Measurements from ENCODE around the gene FAF2. TPM values are rescaled to one million over a fixed set of nuclear protein-coding genes. Genes with fewer than 3 reads are reported as not detected.

Gene FAF2
- total and polyA plus RNA-seq, 3 donors from 2014 or later, result 53.9 to 57.6 (median 55.0) TPM

- no peaks in the 10 kb centered on the region for H3K36me3 ChIP-seq (ENCODE audit: low read depth, missing control alignments)
- TF ChIP-seq CTCF (IDR thresholded peaks at IDR 0.05) (no peak), POLR2A (IDR thresholded peaks at IDR 0.05) (no peak)
- intact Hi-C loops (cut with DNase I; ENCODE audit: low total_unique reads), result loop anchor here (10.0 kb wide), 1 partner anchor 125 kb away; the partner anchor contains the start of gene RNF44
Measured at GRCh38 chr5:176409765-176410164, 38.4 kb upstream of the FAF2 start.

GRCh38 chr5:176410486-176411180, 37.6 kb upstream of the FAF2 start:
- H3K4me1 ChIP-seq, result peaks cover 34% of the 10 kb centered on the region
- no peaks in the 10 kb centered on the region for H3K27me3 ChIP-seq
- H3K27ac ChIP-seq, result no peak overlapping the region
- no peaks in the 10 kb centered on the region for H3K36me3 ChIP-seq (ENCODE audit: low read depth, missing control alignments)
- H3K9me3 ChIP-seq, result no peaks in the 10 kb centered on the region
- WGBS, 2 donors, result 94 to 97% methylated on average over 3 to 5 of the region's 5 CpGs
- intact Hi-C loops (cut with DNase I; ENCODE audit: low total_unique reads), result loop anchor here (10.0 kb wide), 1 partner anchor 124 kb away; the partner anchor contains the start of gene RNF44
- no peak overlapping the region for H3K4me3 ChIP-seq
- DNase-seq, result no peak
- TF ChIP-seq POLR2A (IDR thresholded peaks at IDR 0.05) (no peak), CTCF (IDR thresholded peaks at IDR 0.05) (no peak)

More at GRCh38 chr5:176409765-176410164, 38.4 kb upstream of the FAF2 start:
- Histone ChIP-seq H3K4me3 (no peak overlapping the region), H3K27ac (no peak overlapping the region), H3K27me3 (no peaks in the 10 kb centered on the region), H3K4me1 (peaks cover 25% of the 10 kb centered on the region), H3K9me3 (no peaks in the 10 kb centered on the region)
- 93 to 97% methylated on average over 4 of the region's 4 CpGs for WGBS, 2 donors
- no peak for DNase-seq

- 72 to 80% methylated on average over 10 of the region's 10 CpGs for WGBS, 2 donors
- no peaks in the 10 kb centered on the region for H3K9me3 ChIP-seq
- no peak overlapping the region for H3K4me3 ChIP-seq
- no peak for DNase-seq
- intact Hi-C loops (cut with DNase I; ENCODE audit: low total_unique reads), result loop anchor here (10.0 kb wide), 1 partner anchor 122 kb away; the partner anchor contains the start of gene RNF44
- TF ChIP-seq CTCF (IDR thresholded peaks at IDR 0.05) (no peak), POLR2A (IDR thresholded peaks at IDR 0.05) (no peak)
- H3K27ac ChIP-seq, result peak overlapping the region; percentile 21 to 36
- no peaks in the 10 kb centered on the region for H3K36me3 ChIP-seq (ENCODE audit: low read depth, missing control alignments)
- peaks cover 34% of the 10 kb centered on the region for H3K4me1 ChIP-seq
- no peaks in the 10 kb centered on the region for H3K27me3 ChIP-seq
Measured at GRCh38 chr5:176412517-176413254, 35.5 kb upstream of the FAF2 start.

GRCh38 chr5:176413255-176413565, 35.0 kb upstream of the FAF2 start:
- Histone ChIP-seq H3K4me1 (peaks cover 34% of the 10 kb centered on the region), H3K4me3 (no peak overlapping the region), H3K36me3 (ENCODE audit: low read depth, missing control alignments) (no peaks in the 10 kb centered on the region), H3K27me3 (no peaks in the 10 kb centered on the region), H3K27ac (peak overlapping the region; percentile 21 to 36), H3K9me3 (no peaks in the 10 kb centered on the region)
- no peak for TF ChIP-seq CTCF (IDR thresholded peaks at IDR 0.05)
- TF ChIP-seq POLR2A (IDR thresholded peaks at IDR 0.05), result no peak
- 35 to 43% methylated on average over 2 of the region's 2 CpGs for WGBS, 2 donors
- intact Hi-C loops (cut with DNase I; ENCODE audit: low total_unique reads), result loop anchor here (10.0 kb wide), 1 partner anchor 122 kb away; the partner anchor contains the start of gene RNF44
- peak; percentile 80 for DNase-seq
